Measurements from ENCODE around the gene FAM222A. TPM values are rescaled to one million over a fixed set of nuclear protein-coding genes. Genes with fewer than 3 reads are reported as not detected.

The FAM222A gene
- polyA plus RNA-seq, 4 donors: 6.8 to 11.2 (median 8.1) TPM

DNA sequence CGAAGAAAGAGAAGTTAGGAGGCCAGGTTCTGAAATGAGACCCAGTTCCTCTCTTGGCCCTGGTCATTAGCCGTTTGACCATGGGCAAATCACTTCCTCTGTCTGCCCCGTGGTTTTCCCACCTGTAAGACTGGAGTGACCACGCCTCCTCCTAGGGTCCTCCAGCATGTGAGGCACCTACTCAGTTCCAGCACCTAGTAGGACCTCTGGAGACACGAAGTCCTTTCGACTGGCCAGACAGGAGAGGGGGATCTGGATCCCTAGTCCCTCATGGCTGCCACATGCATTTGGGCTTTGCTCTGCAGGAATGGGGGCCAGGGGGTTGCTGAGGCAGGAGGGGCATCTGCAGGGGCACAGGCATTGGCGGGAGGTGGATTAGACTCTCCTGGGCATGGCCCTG is 103.2 kb downstream of the FAM222A start:
- DNase-seq (ENCODE audit: low read depth in 4 of 4, low spot score in 2 of 4): no peak

DNA sequence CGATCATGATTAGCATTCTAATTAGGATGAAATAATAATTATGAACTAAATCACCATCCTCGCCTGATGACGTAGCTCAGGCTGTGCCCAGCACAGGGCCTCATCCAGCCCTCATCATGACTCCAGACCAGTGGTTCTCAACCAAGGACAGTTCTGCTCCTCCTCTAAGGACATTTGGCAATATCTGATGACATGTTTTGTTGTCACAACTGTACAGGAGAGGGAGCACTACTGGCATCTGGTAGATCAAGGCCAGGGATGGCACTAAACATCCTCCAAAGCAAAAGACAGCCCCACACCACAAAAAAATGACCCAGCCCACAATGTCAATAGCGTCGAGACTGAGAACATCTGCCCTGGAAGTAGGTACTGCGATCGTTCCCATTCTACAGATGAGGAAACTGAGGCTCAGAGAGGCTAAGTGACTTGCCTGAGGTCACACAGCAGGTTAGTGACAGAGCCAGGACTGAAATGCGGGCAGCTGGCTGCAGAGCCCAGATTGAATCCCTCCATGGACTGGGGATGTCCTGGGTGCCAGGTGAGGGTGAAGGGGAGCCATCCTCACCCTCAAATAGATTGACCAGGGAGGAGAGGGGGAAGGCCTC is 104.1 kb downstream of the FAM222A start:
- no peak for DNase-seq (ENCODE audit: low read depth in 4 of 4, low spot score in 2 of 4)

DNA sequence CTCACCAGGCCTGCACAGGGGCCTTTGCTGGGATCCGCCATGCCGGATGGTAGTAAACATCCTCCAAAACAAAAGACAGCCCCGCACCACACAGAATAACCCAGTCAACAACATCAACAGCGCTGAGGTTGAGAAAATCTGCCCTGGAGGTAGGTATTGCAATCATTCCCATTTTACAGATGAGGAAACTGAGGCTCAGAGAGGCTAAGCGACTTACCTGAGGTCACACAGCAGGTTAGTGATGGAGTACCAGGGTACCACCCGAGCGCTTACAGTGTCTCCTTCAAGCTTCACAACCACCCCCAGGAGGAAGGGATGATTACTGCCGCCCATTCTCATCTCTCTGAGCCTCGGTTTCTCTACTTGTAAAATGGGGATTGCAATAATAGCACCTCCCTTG is 104.6 kb downstream of the FAM222A start:
- DNase-seq (ENCODE audit: low read depth in 4 of 4, low spot score in 2 of 4): no peak

DNA sequence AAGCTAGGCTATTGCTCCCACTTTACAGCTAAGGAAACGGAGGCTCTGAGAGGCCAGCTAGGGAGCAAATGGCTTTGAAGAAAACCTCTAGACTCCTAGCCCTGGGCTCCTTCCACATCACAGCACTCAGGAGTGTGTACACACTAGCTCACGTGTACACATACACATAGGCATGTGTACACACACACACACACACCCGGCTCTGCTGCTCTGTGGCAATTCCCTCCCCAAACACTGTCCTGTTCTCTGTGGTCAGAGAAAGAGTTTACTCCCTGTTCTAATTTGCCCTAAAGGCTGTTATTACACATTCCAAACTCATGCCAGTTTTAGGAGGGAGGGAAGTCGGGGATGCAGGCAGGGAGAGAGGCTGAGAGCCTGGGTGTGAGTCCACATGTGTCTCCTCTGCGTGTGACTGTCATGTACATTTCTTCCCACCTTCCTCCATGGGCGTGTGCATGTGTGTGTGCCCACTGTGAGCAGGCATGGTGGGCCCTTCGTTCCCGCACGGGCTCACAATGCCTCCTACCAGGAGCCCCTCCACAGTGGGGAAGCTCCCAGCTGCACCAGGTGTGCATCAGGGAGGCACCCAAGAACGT is 105.4 kb downstream of the FAM222A start:
- DNase-seq (ENCODE audit: low read depth in 4 of 4, low spot score in 2 of 4): no peak

Other genes starting within 250 kb of the FAM222A start
- gene KCTD10, start 236.5 kb upstream of the FAM222A start, polyA plus RNA-seq (ENCODE audit: insufficient read length in 4 of 4): 10 to 100 TPM; 50.9 to 59.7 (median 54.9) TPM
- gene UBE3B, start 236.2 kb upstream of the FAM222A start, polyA plus RNA-seq (ENCODE audit: insufficient read length in 4 of 4): 10 to 100 TPM; 24.8 to 39.3 (median 35.2) TPM
- 10 to 100 TPM; 35.0 to 44.9 (median 37.5) TPM for gene MMAB, start 140.3 kb upstream of the FAM222A start, polyA plus RNA-seq (ENCODE audit: insufficient read length in 4 of 4)
- 10 to 100 TPM; 20.3 to 24.7 (median 22.1) TPM for gene MVK, start 140.0 kb upstream of the FAM222A start, polyA plus RNA-seq (ENCODE audit: insufficient read length in 4 of 4)
- 10 to 100 TPM; 12.5 to 20.8 (median 14.4) TPM for gene TRPV4, start 119.6 kb downstream of the FAM222A start, polyA plus RNA-seq (ENCODE audit: insufficient read length in 4 of 4)
- gene GLTP, start 166.7 kb downstream of the FAM222A start, polyA plus RNA-seq (ENCODE audit: insufficient read length in 4 of 4): 10 to 100 TPM; 34.2 to 41.7 (median 35.9) TPM
- 10 to 100 TPM; 20.8 to 32.9 (median 26.6) TPM for gene TCHP, start 186.4 kb downstream of the FAM222A start, polyA plus RNA-seq (ENCODE audit: insufficient read length in 4 of 4)